Tibial nerve (tissue), 4 donors: Measurements from ENCODE around the gene LRRC37A3.
"Not testable (repeated sequence)": the region's sequence is repeated elsewhere in the genome, so short reads cannot be mapped to it uniquely, and the experiment has no call there.

Experiments
- EP300 ChIP-seq, 2 donors: sonication (generic); formaldehyde crosslinking; IDR thresholded peaks; one replicate each; pipeline ENCODE4 v1.6.1; 2017; ENCODE audit warnings: antibody characterized with exemption in 2 of 2, mild to moderate bottlenecking in 1 of 2
- POLR2A ChIP-seq, 2 donors: fragments of 450-650 bp; IDR thresholded peaks; one replicate each; pipeline ENCODE4 v1.6.1; 2017; ENCODE audit warnings: antibody characterized with exemption in 2 of 2, mild to moderate bottlenecking in 2 of 2, moderate library complexity in 2 of 2
- TF ChIP-seq, protein P1 (sequence below), 5 experiments: fragments of 200-600 bp in 3 of 5; fragments of 450-650 bp in 2 of 5; sonication (generic) in 3 of 5; IDR thresholded peaks; one replicate each; pipeline ENCODE4 v1.5.1; 2016 to 2019; ENCODE audit warnings: antibody characterized with exemption in 5 of 5, mild to moderate bottlenecking in 3 of 5, moderate library complexity in 2 of 5

GRCh38 chr17:64843918-64844317 is 75.4 kb downstream of the LRRC37A3 start:
- TF ChIP-seq, protein P1, sequence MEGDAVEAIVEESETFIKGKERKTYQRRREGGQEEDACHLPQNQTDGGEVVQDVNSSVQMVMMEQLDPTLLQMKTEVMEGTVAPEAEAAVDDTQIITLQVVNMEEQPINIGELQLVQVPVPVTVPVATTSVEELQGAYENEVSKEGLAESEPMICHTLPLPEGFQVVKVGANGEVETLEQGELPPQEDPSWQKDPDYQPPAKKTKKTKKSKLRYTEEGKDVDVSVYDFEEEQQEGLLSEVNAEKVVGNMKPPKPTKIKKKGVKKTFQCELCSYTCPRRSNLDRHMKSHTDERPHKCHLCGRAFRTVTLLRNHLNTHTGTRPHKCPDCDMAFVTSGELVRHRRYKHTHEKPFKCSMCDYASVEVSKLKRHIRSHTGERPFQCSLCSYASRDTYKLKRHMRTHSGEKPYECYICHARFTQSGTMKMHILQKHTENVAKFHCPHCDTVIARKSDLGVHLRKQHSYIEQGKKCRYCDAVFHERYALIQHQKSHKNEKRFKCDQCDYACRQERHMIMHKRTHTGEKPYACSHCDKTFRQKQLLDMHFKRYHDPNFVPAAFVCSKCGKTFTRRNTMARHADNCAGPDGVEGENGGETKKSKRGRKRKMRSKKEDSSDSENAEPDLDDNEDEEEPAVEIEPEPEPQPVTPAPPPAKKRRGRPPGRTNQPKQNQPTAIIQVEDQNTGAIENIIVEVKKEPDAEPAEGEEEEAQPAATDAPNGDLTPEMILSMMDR (IDR thresholded peaks at IDR 0.05), result not testable (repeated sequence)
- TF ChIP-seq EP300, POLR2A (IDR thresholded peaks at IDR 0.05): not testable (repeated sequence)
